ENCODE results near the gene TERT. TPM values are rescaled to one million over a fixed set of nuclear protein-coding genes. Genes with fewer than 3 reads are reported as not detected.

Gene TERT
- total and polyA plus RNA-seq, 8 donors = 0.19 to 4.0 (median 0.38) TPM; not detected in 4

DNA sequence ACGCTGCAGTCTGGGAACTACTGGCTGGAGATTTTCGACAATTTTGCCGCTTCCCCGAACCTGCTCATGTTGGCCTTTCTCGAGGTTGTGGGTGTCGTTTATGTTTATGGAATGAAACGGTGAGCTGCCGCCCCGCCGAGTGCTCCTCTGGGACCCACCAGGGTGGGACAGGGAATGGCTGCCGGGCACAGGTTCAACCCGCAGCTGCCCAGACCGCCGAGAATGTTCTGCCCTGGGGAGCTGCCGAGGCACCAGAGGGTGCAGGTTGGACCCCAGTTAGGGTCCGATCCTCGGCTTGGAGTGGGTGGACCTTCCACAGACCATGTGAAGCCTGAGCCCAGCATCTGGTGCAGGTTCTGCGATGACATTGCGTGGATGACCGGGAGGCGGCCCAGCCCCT, 50.6 kb downstream of the TERT start:
- H3K27ac ChIP-seq = no peak overlapping the region
- no peaks in the 10 kb centered on the region for H3K36me3 ChIP-seq
- intact Hi-C loops (cut with DNase I; ENCODE audit: low total_unique reads) = no loop called here
- peaks cover 0 to 15% (median 8%) of the 10 kb centered on the region in 4 donors for H3K4me1 ChIP-seq
- no peak overlapping the region for H3K4me3 ChIP-seq
- no peaks in the 10 kb centered on the region for H3K9me3 ChIP-seq
- WGBS, 5 donors = 67 to 75% (median 71%) methylated on average over 18 to 21 of the region's 21 CpGs
- DNase-seq = no peak
- H3K27me3 ChIP-seq = peaks cover 8 to 69% (median 28%) of the 10 kb centered on the region in 3 donors
- TF ChIP-seq EP300 (IDR thresholded peaks at IDR 0.05) (no peak), POLR2A (IDR thresholded peaks at IDR 0.05) (no peak), POLR2AphosphoS5 (IDR thresholded peaks at IDR 0.05) (no peak), CTCF (IDR thresholded peaks at IDR 0.05) (no peak)

- DNase-seq = no peak
- H3K4me1 ChIP-seq = peaks cover 0 to 15% (median 8%) of the 10 kb centered on the region in 4 donors
- H3K9me3 ChIP-seq = no peaks in the 10 kb centered on the region
- no peaks in the 10 kb centered on the region for H3K36me3 ChIP-seq
- 24 to 57% (median 51%) methylated on average over 11 to 33 of the region's 33 CpGs for WGBS, 5 donors
- H3K27me3 ChIP-seq = peaks cover 8 to 63% (median 28%) of the 10 kb centered on the region in 3 donors
- intact Hi-C loops (cut with DNase I; ENCODE audit: low total_unique reads) = no loop called here
- no peak overlapping the region for H3K27ac ChIP-seq
- TF ChIP-seq CTCF (IDR thresholded peaks at IDR 0.05) = no peak
- TF ChIP-seq POLR2A (IDR thresholded peaks at IDR 0.05) = no peak
- no peak for TF ChIP-seq POLR2AphosphoS5 (IDR thresholded peaks at IDR 0.05)
- TF ChIP-seq EP300 (IDR thresholded peaks at IDR 0.05) = no peak
- no peak overlapping the region for H3K4me3 ChIP-seq
These were observed 51.3 kb downstream of the TERT start for GRCh38 chr5:1243487-1244130.

GRCh38 chr5:1242733-1243486, 52.0 kb downstream of the TERT start:
- WGBS, 5 donors = 67 to 80% (median 78%) methylated on average over 3 to 14 of the region's 14 CpGs
- Histone ChIP-seq H3K27ac (no peak overlapping the region), H3K27me3 (peaks cover 8 to 56% (median 28%) of the 10 kb centered on the region in 3 donors), H3K36me3 (no peaks in the 10 kb centered on the region), H3K4me3 (no peak overlapping the region), H3K9me3 (no peaks in the 10 kb centered on the region), H3K4me1 (peaks cover 0 to 15% (median 8%) of the 10 kb centered on the region in 4 donors)
- intact Hi-C loops (cut with DNase I; ENCODE audit: low total_unique reads) = no loop called here
- TF ChIP-seq POLR2AphosphoS5 (IDR thresholded peaks at IDR 0.05) (no peak), EP300 (IDR thresholded peaks at IDR 0.05) (no peak), POLR2A (IDR thresholded peaks at IDR 0.05) (no peak), CTCF (IDR thresholded peaks at IDR 0.05) (no peak)
- no peak for DNase-seq

DNA sequence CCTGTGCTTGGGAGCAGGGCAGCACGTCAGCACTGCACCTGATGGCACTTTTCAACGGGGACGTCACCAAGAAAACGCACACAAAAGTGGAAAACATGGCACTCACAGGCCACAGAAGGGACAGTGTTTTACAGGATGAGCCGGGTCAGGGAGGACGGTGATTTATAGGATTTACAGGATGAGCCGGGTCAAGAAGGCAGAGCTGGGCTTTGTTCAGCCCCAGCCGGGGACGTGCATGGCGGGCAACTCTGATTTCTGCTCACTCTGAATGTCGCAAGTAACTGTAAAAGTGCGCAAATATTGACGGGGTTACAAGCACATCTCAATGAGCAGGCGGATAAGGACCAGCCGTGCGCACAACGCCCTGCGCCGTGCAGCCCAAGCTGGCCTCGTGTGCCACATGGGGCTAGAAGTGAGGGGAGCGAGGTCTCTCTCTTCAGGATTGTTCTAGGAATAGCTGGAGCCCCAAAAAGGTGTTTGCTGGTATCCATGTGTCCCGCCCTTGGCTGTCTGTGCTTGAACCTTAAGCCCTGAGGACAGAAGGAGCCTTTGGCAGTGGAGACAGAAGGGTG, 53.3 kb downstream of the TERT start:
- TF ChIP-seq POLR2AphosphoS5 (IDR thresholded peaks at IDR 0.05) (no peak), POLR2A (IDR thresholded peaks at IDR 0.05) (no peak), EP300 (IDR thresholded peaks at IDR 0.05) (no peak), CTCF (IDR thresholded peaks at IDR 0.05) (no peak)
- DNase-seq = no peak
- peaks cover 8 to 43% (median 26%) of the 10 kb centered on the region in 3 donors for H3K27me3 ChIP-seq
- H3K4me1 ChIP-seq = peaks cover 0 to 10% (median 5%) of the 10 kb centered on the region in 4 donors
- no peak overlapping the region for H3K4me3 ChIP-seq
- H3K36me3 ChIP-seq = no peaks in the 10 kb centered on the region
- 80 to 85% (median 84%) methylated on average over 20 to 22 of the region's 22 CpGs for WGBS, 5 donors
- intact Hi-C loops (cut with DNase I; ENCODE audit: low total_unique reads) = no loop called here
- H3K27ac ChIP-seq = no peak overlapping the region
- peaks cover 0 to 2% (median 2%) of the 10 kb centered on the region in 4 donors for H3K9me3 ChIP-seq

Measured in stomach (tissue), 9 donors.